SKM-1 treated with dmso at 0.1 percent for 144 hours (cell line): ENCODE data around the gene EXOC3.
"Not testable (repeated sequence)": the region's sequence is repeated elsewhere in the genome, so short reads cannot be mapped to it uniquely, and the experiment has no call there.

ENCODE experiments used
- DNase-seq: peaks from one replicate; lab custom pipeline; 2025; ENCODE audit not compliant: unreplicated experiment; lab: John Stamatoyannopoulos, UW

Gene EXOC3

GRCh38 chr5:500491-500890, 57.5 kb downstream of the EXOC3 start:
- no peak for DNase-seq

- DNase-seq = no peak
These were observed 58.3 kb downstream of the EXOC3 start for GRCh38 chr5:501105-501830.

- no peak for DNase-seq
These were observed 58.8 kb downstream of the EXOC3 start for GRCh38 chr5:501831-502184.

GRCh38 chr5:502325-503079, 59.5 kb downstream of the EXOC3 start:
- no peak for DNase-seq

- no peak for DNase-seq
These were observed 61.6 kb downstream of the EXOC3 start for GRCh38 chr5:504326-505154.

- no peak for DNase-seq
These were observed 63.1 kb downstream of the EXOC3 start for GRCh38 chr5:505951-506525.

- not testable (repeated sequence) for DNase-seq
These were observed 65.1 kb downstream of the EXOC3 start for GRCh38 chr5:507986-508575.

- DNase-seq = no peak
These were observed 66.7 kb downstream of the EXOC3 start for GRCh38 chr5:509611-510185.

GRCh38 chr5:510521-510920, 67.5 kb downstream of the EXOC3 start:
- DNase-seq = no peak

- DNase-seq = no peak
These were observed 68.5 kb downstream of the EXOC3 start for GRCh38 chr5:511476-511875.

- DNase-seq = no peak
These were observed 70.5 kb downstream of the EXOC3 start for GRCh38 chr5:513216-514100.

GRCh38 chr5:514101-514485, 71.1 kb downstream of the EXOC3 start:
- no peak for DNase-seq

- DNase-seq = peak; percentile 21
These were observed 71.7 kb downstream of the EXOC3 start for GRCh38 chr5:514673-515072.

- DNase-seq = no peak
These were observed 72.4 kb downstream of the EXOC3 start for GRCh38 chr5:515273-515836.

GRCh38 chr5:516338-516925, 73.5 kb downstream of the EXOC3 start:
- DNase-seq = no peak
